NCI-H146 treated with DMSO at 0.1 percent for 48 hours (cell line): Measurements from ENCODE around the gene XKR8.
"Not testable (repeated sequence)": the region's sequence is repeated elsewhere in the genome, so short reads cannot be mapped to it uniquely, and the experiment has no call there.

Experiments
- DNase-seq: peaks from one replicate; lab custom pipeline; 2025; ENCODE audit not compliant: unreplicated experiment; lab: John Stamatoyannopoulos, UW

The XKR8 gene

DNA sequence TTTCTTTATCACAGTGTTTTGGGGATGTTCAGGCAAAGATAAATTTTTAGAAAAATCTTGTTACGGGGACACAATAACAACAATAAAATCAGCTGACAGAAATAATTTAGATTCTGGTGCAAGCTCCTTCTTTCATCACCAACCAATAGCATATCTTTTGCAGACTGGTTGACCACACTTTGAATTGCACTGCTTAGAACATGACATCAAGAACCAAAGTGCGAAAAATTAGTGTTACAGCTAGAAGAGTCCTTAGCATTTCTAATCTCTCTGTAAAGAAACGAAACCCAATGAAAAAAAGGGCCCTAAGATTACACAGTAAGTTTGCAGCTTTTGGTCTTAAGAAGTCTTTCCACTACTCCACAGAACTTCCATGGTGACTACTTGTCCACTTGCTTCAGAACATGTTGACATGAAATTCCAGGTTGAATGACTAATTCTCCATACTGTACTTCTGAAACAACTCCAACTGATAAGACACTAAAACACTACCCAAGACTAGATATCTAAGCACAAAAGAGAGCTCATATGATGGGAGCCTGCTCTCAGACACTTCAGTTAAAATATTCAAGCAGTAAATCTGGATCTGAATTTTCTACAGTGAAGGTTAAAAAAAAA is 31.3 kb downstream of the XKR8 start:
- DNase-seq: no peak

DNA sequence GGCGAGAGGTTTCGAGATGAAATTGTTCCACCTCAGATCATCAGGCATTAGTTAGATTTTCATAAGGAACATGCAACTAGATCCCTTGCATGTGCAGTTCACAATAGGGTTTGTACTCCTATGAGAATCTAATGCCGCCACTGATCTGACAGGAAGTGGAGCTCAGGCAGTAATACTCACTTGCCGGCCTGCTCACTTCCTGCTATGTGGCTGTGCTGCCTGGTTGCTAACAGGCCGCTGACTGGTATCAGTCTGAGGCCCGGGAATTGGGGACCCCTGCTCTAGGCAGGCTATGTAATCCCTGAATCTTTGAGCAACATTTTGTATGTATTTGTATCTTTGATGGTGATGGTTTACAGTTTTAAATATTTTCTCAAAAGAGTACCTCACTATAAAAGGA is 32.5 kb downstream of the XKR8 start:
- DNase-seq: no peak

DNA sequence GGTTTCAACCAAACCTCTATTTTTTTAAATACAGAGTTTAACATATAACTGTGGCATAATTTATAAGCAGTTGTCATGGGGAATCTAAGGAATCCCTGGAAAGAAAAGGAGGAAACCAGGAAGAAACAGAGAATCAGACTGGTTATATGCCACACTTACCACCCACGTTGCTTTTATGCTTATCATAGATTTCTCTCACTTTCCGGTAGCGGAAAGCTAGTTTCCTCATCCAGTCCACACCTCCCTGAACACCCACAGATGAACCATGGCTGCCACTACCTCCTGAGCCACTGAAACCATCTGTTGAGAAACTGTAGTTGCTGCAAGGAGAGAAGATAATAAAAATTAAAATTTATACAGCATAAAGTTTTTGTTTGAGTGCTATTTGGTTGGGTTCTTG is 33.5 kb downstream of the XKR8 start:
- DNase-seq: no peak

DNA sequence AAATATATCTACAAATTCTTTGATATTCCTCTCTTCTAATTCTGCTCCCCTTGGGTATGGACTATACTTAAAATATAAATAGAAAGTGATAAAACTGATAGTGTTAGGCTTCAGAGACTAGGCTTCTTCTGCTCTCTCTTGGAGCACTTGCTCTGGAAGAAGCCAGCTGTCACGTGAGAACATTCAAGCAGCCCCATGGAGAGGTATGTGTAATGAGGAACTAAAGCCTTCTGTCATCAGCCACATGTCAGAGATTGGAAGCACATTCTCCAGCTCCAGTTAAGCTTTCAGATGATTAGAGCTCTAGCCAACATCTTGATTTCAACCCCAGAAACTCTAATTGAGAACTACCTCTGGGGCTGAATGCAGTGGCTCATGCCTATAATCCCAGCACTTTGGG is 34.3 kb downstream of the XKR8 start:
- DNase-seq: no peak

DNA sequence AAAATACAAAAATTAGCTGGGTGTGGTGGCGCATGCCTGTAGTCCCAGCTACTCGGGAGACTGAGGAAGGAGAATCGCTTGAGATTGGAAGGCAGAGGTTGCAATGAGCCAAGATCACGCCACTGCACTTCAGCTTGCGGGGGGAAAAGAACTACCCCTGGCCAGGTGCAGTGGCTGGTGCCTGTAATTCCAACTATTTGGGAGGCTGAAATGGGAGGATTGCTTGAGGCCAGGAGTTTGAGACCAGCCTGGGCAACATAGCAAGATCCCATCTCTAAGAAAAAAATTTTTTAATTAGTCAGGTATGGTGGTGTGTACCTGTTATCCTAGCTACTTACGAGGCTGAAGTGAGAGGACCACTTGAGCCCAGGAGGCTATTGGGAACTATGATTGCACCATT is 34.8 kb downstream of the XKR8 start:
- DNase-seq: not testable (repeated sequence)

DNA sequence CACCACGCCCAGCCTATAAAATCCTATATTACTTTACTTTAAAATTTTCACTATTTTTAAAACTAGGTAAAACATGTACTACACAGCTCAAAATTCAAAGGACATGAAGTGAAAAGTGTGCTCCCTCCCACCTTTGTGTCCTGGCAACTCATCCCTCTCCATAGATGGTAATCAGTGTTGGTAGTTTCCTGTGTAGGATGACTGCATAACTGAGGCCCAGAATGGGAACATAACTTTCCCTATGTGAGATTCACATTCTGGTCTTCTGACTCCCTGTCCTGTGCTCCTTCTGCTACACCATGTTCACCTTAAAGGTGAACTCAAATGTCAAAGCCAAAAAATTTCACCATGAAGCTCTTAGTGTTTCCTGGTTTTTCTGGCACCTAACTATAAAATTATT is 39.3 kb downstream of the XKR8 start:
- no peak for DNase-seq

DNA sequence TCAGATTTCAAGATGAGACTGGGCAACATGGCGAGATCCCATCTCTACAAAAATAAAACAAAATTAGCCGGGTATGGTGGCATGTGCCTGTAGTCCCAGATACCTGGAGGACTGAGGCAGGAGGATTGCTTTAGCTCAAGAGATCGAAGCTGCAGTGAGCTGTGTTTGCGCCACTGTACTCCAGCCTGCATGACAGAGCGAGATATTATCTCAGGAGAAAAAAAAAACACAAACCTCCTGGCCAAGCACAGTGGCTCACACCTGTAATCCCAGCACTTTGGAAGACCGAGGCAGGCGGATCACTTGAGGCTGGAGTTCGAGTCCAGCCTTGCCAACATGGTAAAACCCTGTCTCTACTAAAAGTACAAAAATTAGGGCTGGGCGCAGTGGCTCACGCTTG is 42.8 kb downstream of the XKR8 start:
- no peak for DNase-seq

DNA sequence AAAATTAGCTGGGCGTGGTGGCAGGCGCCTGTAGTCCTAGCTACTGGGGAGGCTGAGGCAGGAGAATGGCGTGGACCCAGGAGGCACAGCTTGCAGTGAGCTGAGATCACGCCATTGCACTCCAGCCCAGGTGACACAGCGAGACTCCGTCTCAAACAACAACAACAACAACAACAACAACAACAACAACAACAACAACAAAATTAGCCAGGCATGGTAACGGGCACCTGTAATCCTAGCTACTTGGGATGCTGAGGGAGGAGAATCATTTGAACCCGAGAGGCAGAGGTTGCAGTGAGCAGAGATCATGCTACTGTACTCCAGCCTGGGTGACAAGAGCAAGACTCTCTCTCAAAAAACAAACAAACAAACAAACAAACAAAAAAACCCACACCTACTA is 43.3 kb downstream of the XKR8 start:
- DNase-seq: not testable (repeated sequence)

DNA sequence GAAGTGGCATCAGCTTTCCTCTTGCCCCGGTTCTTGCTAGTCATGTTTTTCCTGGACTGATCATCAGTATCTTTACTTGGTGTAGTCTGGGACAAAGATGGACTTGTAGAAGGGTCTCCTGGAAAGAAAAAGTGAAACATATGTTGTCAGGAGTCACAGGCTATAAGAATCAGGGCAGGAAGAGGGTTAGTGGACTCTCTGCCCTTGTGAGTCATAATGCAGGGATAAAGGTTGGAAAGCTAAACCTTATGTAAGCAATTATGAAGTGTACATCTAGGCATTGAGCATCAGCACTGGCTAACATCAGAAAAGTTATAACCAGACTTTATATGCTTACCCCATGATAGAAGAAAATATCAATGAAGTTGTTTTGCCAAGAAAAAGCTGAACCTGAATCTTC is 51.2 kb downstream of the XKR8 start:
- no peak for DNase-seq
